GM19023 (cell line): ENCODE results near the gene RAB4A.
A peak's percentile ranks its signal among the peaks of the same experiment; 100 is the strongest.

Source experiments
- ATAC-seq: cut with Tn5 transposase; IDR thresholded peaks from one replicate; pipeline ENCODE4 v1.9.1; 2021; ENCODE audit warnings: mild to moderate bottlenecking, moderate library complexity; ENCODE audit not compliant: unreplicated experiment

The RAB4A gene

GRCh38 chr1:229328598-229329362, 57.9 kb downstream of the RAB4A start:
- ATAC-seq: no peak

GRCh38 chr1:229334269-229334668, 63.4 kb downstream of the RAB4A start:
- no peak for ATAC-seq

- ATAC-seq: no peak
Measured at GRCh38 chr1:229334716-229335115, 63.8 kb downstream of the RAB4A start.

GRCh38 chr1:229336345-229336744, 65.4 kb downstream of the RAB4A start:
- ATAC-seq: no peak

GRCh38 chr1:229339086-229339485, 68.2 kb downstream of the RAB4A start:
- no peak for ATAC-seq

- ATAC-seq: no peak
Measured at GRCh38 chr1:229339520-229339919, 68.6 kb downstream of the RAB4A start.

GRCh38 chr1:229340496-229340895, 69.6 kb downstream of the RAB4A start:
- ATAC-seq: no peak

GRCh38 chr1:229341774-229342655, 71.1 kb downstream of the RAB4A start:
- ATAC-seq: peak; percentile 81

- ATAC-seq: peak; percentile 52
Measured at GRCh38 chr1:229342656-229343569, 72.0 kb downstream of the RAB4A start, which contains the start of gene CCSAP. Gene CCSAP (minus strand): TSS chr1:229343047. CDS start chr1:229342465, 582 bp downstream.

GRCh38 chr1:229344139-229344538, 73.2 kb downstream of the RAB4A start:
- ATAC-seq: no peak

- ATAC-seq: no peak
Measured at GRCh38 chr1:229344937-229345684, 74.2 kb downstream of the RAB4A start.

- ATAC-seq: no peak
Measured at GRCh38 chr1:229347528-229347927, 76.6 kb downstream of the RAB4A start.

GRCh38 chr1:229349463-229350385, 78.8 kb downstream of the RAB4A start:
- ATAC-seq: no peak

- ATAC-seq: no peak
Measured at GRCh38 chr1:229352975-229353374, 82.1 kb downstream of the RAB4A start.

GRCh38 chr1:229354226-229354625, 83.3 kb downstream of the RAB4A start:
- ATAC-seq: no peak
